Keratinocyte (primary cell): ENCODE results near the gene OMP. TPM values are rescaled to one million over a fixed set of nuclear protein-coding genes. Genes with fewer than 3 reads are reported as not detected.

Experiments
- DNase-seq: peaks from one replicate; pipeline ENCODE4 v3.0.0-alpha.2; 2011; ENCODE audit warnings: low read depth, missing footprints, low spot score
- FAIRE-seq: peaks from 2 replicates; lab custom pipeline; 2011; peaks lifted over from hg19 to GRCh38; lab: Jason Lieb, UNC
- H2AFZ ChIP-seq: 2 replicates; pipeline ENCODE4 v1.6.0; 2012; ENCODE audit warnings: low read length, control low read depth, inconsistent platforms; ENCODE audit not compliant: control insufficient read depth
- H3K27ac ChIP-seq: 2 replicates; pipeline ENCODE4 v1.5.1; 2011; ENCODE audit warnings: low read length; ENCODE audit not compliant: control insufficient read depth, insufficient read depth
- H3K27me3 ChIP-seq: 3 replicates; pipeline ENCODE4 v1.6.0; 2011; ENCODE audit warnings: low read length; ENCODE audit not compliant: control insufficient read depth, insufficient read depth; ENCODE audit errors: extremely low read depth
- H3K36me3 ChIP-seq, 2 experiments: 2 replicates in 1 of 2; 3 replicates in 1 of 2; pipeline ENCODE4 v1.5.1; 2011; ENCODE audit warnings: low read length in 2 of 2, mild to moderate bottlenecking in 1 of 2; ENCODE audit not compliant: control insufficient read depth in 2 of 2, insufficient read depth in 2 of 2; ENCODE audit errors: extremely low read depth in 1 of 2
- H3K4me1 ChIP-seq: 3 replicates; pipeline ENCODE4 v1.5.1; 2011; ENCODE audit warnings: low read length; ENCODE audit not compliant: control insufficient read depth, insufficient read depth; ENCODE audit errors: extremely low read depth
- H3K4me2 ChIP-seq: 3 replicates; pipeline ENCODE4 v1.6.0; 2011; ENCODE audit warnings: low read depth, low read length; ENCODE audit not compliant: control insufficient read depth, insufficient read depth; ENCODE audit errors: extremely low read depth
- H3K4me3 ChIP-seq, 3 experiments: fragments of 200-600 bp in 1 of 3; sonication (generic) in 1 of 3; 2 replicates in 2 of 3; 3 replicates in 1 of 3; pipeline ENCODE4 v1.5.1; 2011 to 2016; ENCODE audit warnings: low read length in 3 of 3, mild to moderate bottlenecking in 3 of 3, control low read depth in 2 of 3, inconsistent platforms in 1 of 3, low read depth in 1 of 3, mixed read lengths in 1 of 3, mixed run types in 1 of 3, moderate library complexity in 1 of 3; ENCODE audit not compliant: control insufficient read depth in 2 of 3, insufficient read depth in 2 of 3; ENCODE audit errors: extremely low read depth in 1 of 3
- H3K79me2 ChIP-seq: 2 replicates; pipeline ENCODE4 v1.6.0; 2012; ENCODE audit warnings: low read length; ENCODE audit not compliant: control insufficient read depth, insufficient read depth
- H3K9ac ChIP-seq: 3 replicates; pipeline ENCODE4 v1.6.0; 2011; ENCODE audit warnings: low read length; ENCODE audit not compliant: control insufficient read depth, insufficient read depth; ENCODE audit errors: extremely low read depth
- H3K9me1 ChIP-seq: 3 replicates; pipeline ENCODE4 v1.6.0; 2011; ENCODE audit warnings: low read length; ENCODE audit not compliant: control insufficient read depth, insufficient read depth; ENCODE audit errors: extremely low read depth
- H3K9me3 ChIP-seq: 2 replicates; pipeline ENCODE4 v1.5.1; 2012; ENCODE audit warnings: low read depth, low read length; ENCODE audit not compliant: control insufficient read depth
- H4K20me1 ChIP-seq: 3 replicates; pipeline ENCODE4 v1.6.0; 2011; ENCODE audit warnings: low read length; ENCODE audit not compliant: control insufficient read depth, insufficient read depth; ENCODE audit errors: extremely low read depth
- CTCF ChIP-seq, 3 experiments: IDR thresholded peaks in 1 of 3; conservative IDR thresholded peaks in 1 of 3; optimal IDR thresholded peaks in 1 of 3; 2 replicates in 2 of 3; 3 replicates in 1 of 3; pipeline versions ENCODE3 to v1.5.1; 2011; ENCODE audit warnings: low read length in 3 of 3, mild to moderate bottlenecking in 3 of 3, moderate library complexity in 2 of 3, control low read depth in 1 of 3, inconsistent platforms in 1 of 3; ENCODE audit not compliant: insufficient read depth in 2 of 3; ENCODE audit errors: extremely low read depth in 1 of 3
- EZH2 ChIP-seq: IDR thresholded peaks from one replicate; pipeline ENCODE4 v1.6.1; 2012; ENCODE audit warnings: inconsistent platforms, mild to moderate bottlenecking, low read length, moderate library complexity
- dilution Hi-C: fragments of 300-500 bp; cut with MboI; formaldehyde crosslinking; loops from one replicate; pipeline ENCODE4 v1.7.0; 2020; ENCODE audit warnings: low sequenced_read_pairs; ENCODE audit not compliant: extremely low pct_ligation_motif_present
- polyA plus RNA-seq, 5 experiments: library from polyadenylated mRNA; depleted of rRNA in 3 of 5; stranded (reverse) in 3 of 5; stranded (forward) in 1 of 5; unstranded in 1 of 5; fragments of >200 nt; gene quantifications; 1 replicate in 1 of 5; 2 replicates in 3 of 5; 3 replicates in 1 of 5; pipeline versions ENCODE4 v1.2.1 to v1.2.3, GENCODE V29; 2011 to 2012; ENCODE audit warnings: missing spikeins in 2 of 5, low read depth in 1 of 5, low replicate concordance in 1 of 5

The OMP gene
- polyA plus RNA-seq, 1 donor (not counting 4 experiments of a cell fraction or from before 2014, with no cell fraction given) = not detected

- Histone ChIP-seq H2AFZ (no peak overlapping the region), H3K27ac (no peak overlapping the region), H3K9ac (no peak overlapping the region), H3K4me2 (no peak overlapping the region), H3K27me3 (peaks cover 23% of the 10 kb centered on the region), H4K20me1 (no peaks in the 10 kb centered on the region), H3K4me3 (no peak overlapping the region), H3K9me1 (peaks cover 2% of the 10 kb centered on the region), H3K79me2 (no peaks in the 10 kb centered on the region), H3K36me3 (no peaks in the 10 kb centered on the region), H3K9me3 (no peaks in the 10 kb centered on the region), H3K4me1 (peaks cover 8% of the 10 kb centered on the region)
- no peak for TF ChIP-seq EZH2
- TF ChIP-seq CTCF (optimal IDR thresholded peaks at IDR 0.05 in 1 of 3, IDR thresholded peaks at IDR 0.05 in 1 of 3, conservative IDR thresholded peaks at IDR 0.05 in 1 of 3; ENCODE audit: extremely low read depth in 1 of 3, insufficient read depth in 2 of 3, low read length in 3 of 3) = no peak
- dilution Hi-C loops = no loop called here
- no peak for DNase-seq
- no peak for FAIRE-seq
Measured at GRCh38 chr11:77067861-77068443, 34.7 kb upstream of the OMP start.

- no peak overlapping the region for H3K4me2 ChIP-seq
- no peak overlapping the region for H3K9ac ChIP-seq
Measured at GRCh38 chr11:77068457-77069335, 33.9 kb upstream of the OMP start.

More at GRCh38 chr11:77068457-77069335, 33.9 kb upstream of the OMP start:
- peaks cover 2% of the 10 kb centered on the region for H3K9me1 ChIP-seq
- dilution Hi-C loops = no loop called here
- H3K79me2 ChIP-seq = no peaks in the 10 kb centered on the region
- no peak overlapping the region for H3K4me3 ChIP-seq
- H3K27ac ChIP-seq = no peak overlapping the region
- FAIRE-seq (no peak), DNase-seq (no peak)
- no peaks in the 10 kb centered on the region for H4K20me1 ChIP-seq
- H3K27me3 ChIP-seq = peaks cover 23% of the 10 kb centered on the region
- no peaks in the 10 kb centered on the region for H3K9me3 ChIP-seq
- H2AFZ ChIP-seq = no peak overlapping the region
- TF ChIP-seq EZH2 (no peak), CTCF (optimal IDR thresholded peaks at IDR 0.05 in 1 of 3, IDR thresholded peaks at IDR 0.05 in 1 of 3, conservative IDR thresholded peaks at IDR 0.05 in 1 of 3; ENCODE audit: extremely low read depth in 1 of 3, insufficient read depth in 2 of 3, low read length in 3 of 3) (no peak)
- no peaks in the 10 kb centered on the region for H3K36me3 ChIP-seq
- H3K4me1 ChIP-seq = peaks cover 9% of the 10 kb centered on the region
